Measurements from ENCODE around the gene CCDC188. TPM values are rescaled to one million over a fixed set of nuclear protein-coding genes. Genes with fewer than 3 reads are reported as not detected.

Gene CCDC188
- total and polyA plus RNA-seq, 2 of the 8 experiments (the other 6 are each of a cell fraction or from before 2014, with no cell fraction given): not detected

DNA sequence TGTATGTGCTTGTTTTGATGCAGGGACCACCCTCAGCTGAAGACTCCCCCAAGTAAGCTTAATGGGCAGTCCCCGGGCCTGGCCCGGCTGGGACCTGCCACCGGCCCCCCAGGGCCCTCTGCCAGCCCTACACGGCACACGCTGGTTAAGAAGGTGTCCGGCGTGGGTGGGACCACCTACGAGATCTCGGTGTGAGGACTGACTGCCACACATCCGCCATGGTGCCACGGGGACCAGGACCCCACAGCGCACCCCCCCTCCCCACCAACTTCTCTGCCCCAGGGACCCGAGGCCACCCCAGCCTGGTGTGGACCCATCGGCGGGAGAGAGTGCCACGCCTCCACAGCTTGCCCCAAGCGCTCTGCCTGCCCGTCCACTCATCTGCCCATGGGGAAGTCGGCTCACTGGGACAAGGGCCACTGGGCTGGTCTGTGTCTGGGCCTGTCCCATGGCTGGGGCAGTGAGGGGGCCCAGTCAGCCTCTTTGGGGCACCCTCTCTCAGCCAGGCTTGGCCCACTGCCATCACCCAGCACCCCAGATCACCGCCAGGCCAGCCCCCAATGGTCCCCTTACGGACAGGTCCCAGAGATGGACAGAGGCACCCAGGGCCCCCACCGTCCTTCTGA is 5.5 kb downstream of the CCDC188 start (continued):
- TF ChIP-seq, protein P1, sequence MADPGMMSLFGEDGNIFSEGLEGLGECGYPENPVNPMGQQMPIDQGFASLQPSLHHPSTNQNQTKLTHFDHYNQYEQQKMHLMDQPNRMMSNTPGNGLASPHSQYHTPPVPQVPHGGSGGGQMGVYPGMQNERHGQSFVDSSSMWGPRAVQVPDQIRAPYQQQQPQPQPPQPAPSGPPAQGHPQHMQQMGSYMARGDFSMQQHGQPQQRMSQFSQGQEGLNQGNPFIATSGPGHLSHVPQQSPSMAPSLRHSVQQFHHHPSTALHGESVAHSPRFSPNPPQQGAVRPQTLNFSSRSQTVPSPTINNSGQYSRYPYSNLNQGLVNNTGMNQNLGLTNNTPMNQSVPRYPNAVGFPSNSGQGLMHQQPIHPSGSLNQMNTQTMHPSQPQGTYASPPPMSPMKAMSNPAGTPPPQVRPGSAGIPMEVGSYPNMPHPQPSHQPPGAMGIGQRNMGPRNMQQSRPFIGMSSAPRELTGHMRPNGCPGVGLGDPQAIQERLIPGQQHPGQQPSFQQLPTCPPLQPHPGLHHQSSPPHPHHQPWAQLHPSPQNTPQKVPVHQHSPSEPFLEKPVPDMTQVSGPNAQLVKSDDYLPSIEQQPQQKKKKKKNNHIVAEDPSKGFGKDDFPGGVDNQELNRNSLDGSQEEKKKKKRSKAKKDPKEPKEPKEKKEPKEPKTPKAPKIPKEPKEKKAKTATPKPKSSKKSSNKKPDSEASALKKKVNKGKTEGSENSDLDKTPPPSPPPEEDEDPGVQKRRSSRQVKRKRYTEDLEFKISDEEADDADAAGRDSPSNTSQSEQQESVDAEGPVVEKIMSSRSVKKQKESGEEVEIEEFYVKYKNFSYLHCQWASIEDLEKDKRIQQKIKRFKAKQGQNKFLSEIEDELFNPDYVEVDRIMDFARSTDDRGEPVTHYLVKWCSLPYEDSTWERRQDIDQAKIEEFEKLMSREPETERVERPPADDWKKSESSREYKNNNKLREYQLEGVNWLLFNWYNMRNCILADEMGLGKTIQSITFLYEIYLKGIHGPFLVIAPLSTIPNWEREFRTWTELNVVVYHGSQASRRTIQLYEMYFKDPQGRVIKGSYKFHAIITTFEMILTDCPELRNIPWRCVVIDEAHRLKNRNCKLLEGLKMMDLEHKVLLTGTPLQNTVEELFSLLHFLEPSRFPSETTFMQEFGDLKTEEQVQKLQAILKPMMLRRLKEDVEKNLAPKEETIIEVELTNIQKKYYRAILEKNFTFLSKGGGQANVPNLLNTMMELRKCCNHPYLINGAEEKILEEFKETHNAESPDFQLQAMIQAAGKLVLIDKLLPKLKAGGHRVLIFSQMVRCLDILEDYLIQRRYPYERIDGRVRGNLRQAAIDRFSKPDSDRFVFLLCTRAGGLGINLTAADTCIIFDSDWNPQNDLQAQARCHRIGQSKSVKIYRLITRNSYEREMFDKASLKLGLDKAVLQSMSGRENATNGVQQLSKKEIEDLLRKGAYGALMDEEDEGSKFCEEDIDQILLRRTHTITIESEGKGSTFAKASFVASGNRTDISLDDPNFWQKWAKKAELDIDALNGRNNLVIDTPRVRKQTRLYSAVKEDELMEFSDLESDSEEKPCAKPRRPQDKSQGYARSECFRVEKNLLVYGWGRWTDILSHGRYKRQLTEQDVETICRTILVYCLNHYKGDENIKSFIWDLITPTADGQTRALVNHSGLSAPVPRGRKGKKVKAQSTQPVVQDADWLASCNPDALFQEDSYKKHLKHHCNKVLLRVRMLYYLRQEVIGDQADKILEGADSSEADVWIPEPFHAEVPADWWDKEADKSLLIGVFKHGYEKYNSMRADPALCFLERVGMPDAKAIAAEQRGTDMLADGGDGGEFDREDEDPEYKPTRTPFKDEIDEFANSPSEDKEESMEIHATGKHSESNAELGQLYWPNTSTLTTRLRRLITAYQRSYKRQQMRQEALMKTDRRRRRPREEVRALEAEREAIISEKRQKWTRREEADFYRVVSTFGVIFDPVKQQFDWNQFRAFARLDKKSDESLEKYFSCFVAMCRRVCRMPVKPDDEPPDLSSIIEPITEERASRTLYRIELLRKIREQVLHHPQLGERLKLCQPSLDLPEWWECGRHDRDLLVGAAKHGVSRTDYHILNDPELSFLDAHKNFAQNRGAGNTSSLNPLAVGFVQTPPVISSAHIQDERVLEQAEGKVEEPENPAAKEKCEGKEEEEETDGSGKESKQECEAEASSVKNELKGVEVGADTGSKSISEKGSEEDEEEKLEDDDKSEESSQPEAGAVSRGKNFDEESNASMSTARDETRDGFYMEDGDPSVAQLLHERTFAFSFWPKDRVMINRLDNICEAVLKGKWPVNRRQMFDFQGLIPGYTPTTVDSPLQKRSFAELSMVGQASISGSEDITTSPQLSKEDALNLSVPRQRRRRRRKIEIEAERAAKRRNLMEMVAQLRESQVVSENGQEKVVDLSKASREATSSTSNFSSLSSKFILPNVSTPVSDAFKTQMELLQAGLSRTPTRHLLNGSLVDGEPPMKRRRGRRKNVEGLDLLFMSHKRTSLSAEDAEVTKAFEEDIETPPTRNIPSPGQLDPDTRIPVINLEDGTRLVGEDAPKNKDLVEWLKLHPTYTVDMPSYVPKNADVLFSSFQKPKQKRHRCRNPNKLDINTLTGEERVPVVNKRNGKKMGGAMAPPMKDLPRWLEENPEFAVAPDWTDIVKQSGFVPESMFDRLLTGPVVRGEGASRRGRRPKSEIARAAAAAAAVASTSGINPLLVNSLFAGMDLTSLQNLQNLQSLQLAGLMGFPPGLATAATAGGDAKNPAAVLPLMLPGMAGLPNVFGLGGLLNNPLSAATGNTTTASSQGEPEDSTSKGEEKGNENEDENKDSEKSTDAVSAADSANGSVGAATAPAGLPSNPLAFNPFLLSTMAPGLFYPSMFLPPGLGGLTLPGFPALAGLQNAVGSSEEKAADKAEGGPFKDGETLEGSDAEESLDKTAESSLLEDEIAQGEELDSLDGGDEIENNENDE (IDR thresholded peaks at IDR 0.05; ENCODE audit: insufficient replicate concordance, low read length): no peak
- no peak for TF ChIP-seq PHF8 (conservative IDR thresholded peaks at IDR 0.05; ENCODE audit: low read depth, low read length)
- TF ChIP-seq RAD21 (IDR thresholded peaks at IDR 0.05 in 1 of 2, conservative IDR thresholded peaks at IDR 0.05 in 1 of 2; ENCODE audit: low read depth in 2 of 2, low read length in 2 of 2): no peak
- no peak for TF ChIP-seq TAF7 (optimal IDR thresholded peaks at IDR 0.05; ENCODE audit: borderline replicate concordance, low read depth, low read length)
- TF ChIP-seq GABPA (IDR thresholded peaks at IDR 0.05; ENCODE audit: borderline replicate concordance, insufficient read depth, low read length): no peak
- TF ChIP-seq CBX5 (IDR thresholded peaks at IDR 0.05; ENCODE audit: low read depth, low read length): no peak
- TF ChIP-seq RXRA (IDR thresholded peaks at IDR 0.05; ENCODE audit: insufficient read depth, low read depth, low read length): no peak
- TF ChIP-seq TBP (IDR thresholded peaks at IDR 0.05; ENCODE audit: low read depth, low read length): no peak
